Measurements from ENCODE around the gene BATF. TPM values are rescaled to one million over a fixed set of nuclear protein-coding genes. Genes with fewer than 3 reads are reported as not detected.

The BATF gene
- total and polyA plus RNA-seq, 2 donors (not counting 1 experiment from before 2014, with no cell fraction given): 12.8 to 16.4 TPM

GRCh38 chr14:75476274-75476995 lies 45.8 kb upstream of the BATF start:
- intact Hi-C loops (cut with micrococcal nuclease): no loop called here

More at GRCh38 chr14:75476274-75476995, 45.8 kb upstream of the BATF start:
- Mint-ChIP-seq H3K4me3 (peak overlapping the region; percentile 2), H3K27ac (peak overlapping the region; percentile 67), H3K4me1 (peaks cover 29% of the 10 kb centered on the region), H3K27me3 (no peaks in the 10 kb centered on the region), H3K9me3 (ENCODE audit: insufficient read depth) (no peaks in the 10 kb centered on the region)
- DNase-seq: no peak
- Histone ChIP-seq H3K27me3 (replicated peaks in 1 of 4; ENCODE audit: control extremely low read depth in 1 of 4, control insufficient read depth in 3 of 4, insufficient read depth in 4 of 4, low read length in 3 of 4) (no peaks in the 10 kb centered on the region), H3K4me1 (ENCODE audit: control insufficient read depth in 2 of 2, insufficient read depth in 2 of 2, low read length in 2 of 2) (peaks cover 1 to 27% of the 10 kb centered on the region in 2 donors), H3K36me3 (replicated peaks in 1 of 2; ENCODE audit: control extremely low read depth in 1 of 2, control insufficient read depth in 1 of 2, extremely low read depth in 1 of 2, insufficient read depth in 2 of 2, low read length in 1 of 2) (peaks cover 0 to 10% of the 10 kb centered on the region in 2 experiments), H3K4me3 (ENCODE audit: control extremely low read depth in 1 of 5, extremely low read depth in 1 of 5, insufficient read depth in 1 of 5, low read depth in 2 of 5, low read length in 4 of 5) (no peak overlapping the region), H3K9me3 (ENCODE audit: control extremely low read depth in 1 of 3, control insufficient read depth in 2 of 3, insufficient read depth in 1 of 3, low read length in 2 of 3) (no peaks in the 10 kb centered on the region), H2AFZ (ENCODE audit: insufficient read depth, low read depth, low read length, poor library complexity, severe bottlenecking) (no peak overlapping the region), H4K20me1 (ENCODE audit: control insufficient read depth, insufficient read depth, low read length, poor library complexity, severe bottlenecking) (no peaks in the 10 kb centered on the region), H3K27ac (ENCODE audit: low read length in 2 of 2) (no peak overlapping the region), H3K4me2 (replicated peaks; ENCODE audit: low read depth, low read length, poor library complexity, severe bottlenecking) (no peak overlapping the region), H3K79me2 (ENCODE audit: control insufficient read depth, insufficient read depth, low read length) (no peaks in the 10 kb centered on the region), H3K9ac (ENCODE audit: low read length) (no peak overlapping the region)
- POLR2A ChIA-PET: no interaction called here
- CTCF ChIA-PET: interaction anchor here (1.4 to 2.9 kb wide), 4 partner anchors 10 to 167 kb away, joined by 3 to 16 read pairs (median 4); no protein-coding TSS in a partner anchor
- ATAC-seq (ENCODE audit: low read depth): peak; percentile 82
- 82% methylated on average over 7 of the region's 11 CpGs for WGBS (ENCODE audit: insufficient coverage)
- no peak for TF ChIP-seq CTCF (IDR thresholded peaks at IDR 0.05)
- TF ChIP-seq EZH2 (IDR thresholded peaks at IDR 0.05; ENCODE audit: borderline replicate concordance, insufficient read depth, low read depth, low read length, poor library complexity, severe bottlenecking): no peak

Measured in B cell (primary cell).